ENCODE results near the gene ATP2B2. TPM values are rescaled to one million over a fixed set of nuclear protein-coding genes. Genes with fewer than 3 reads are reported as not detected.

The ATP2B2 gene
- total RNA-seq, 1 donor from 2014 or later = 0.09 TPM

GRCh38 chr3:10395196-10395595, 110.2 kb downstream of the ATP2B2 start:
- H3K9me3 ChIP-seq = no peaks in the 10 kb centered on the region
- no peak overlapping the region for H3K4me3 ChIP-seq
- H3K36me3 ChIP-seq = no peaks in the 10 kb centered on the region
- no peak for TF ChIP-seq CTCF (IDR thresholded peaks at IDR 0.05)
- H3K4me1 ChIP-seq = no peaks in the 10 kb centered on the region
- no peak for ATAC-seq
- DNase-seq = no peak
- intact Hi-C loops (cut with DNase I) = no loop called here
- H3K27me3 ChIP-seq (ENCODE audit: low read depth) = no peaks in the 10 kb centered on the region
- no peak overlapping the region for H3K27ac ChIP-seq

- intact Hi-C loops (cut with DNase I) = no loop called here
- no peak for ATAC-seq
- H3K4me1 ChIP-seq = no peaks in the 10 kb centered on the region
- H3K4me3 ChIP-seq = no peak overlapping the region
- no peaks in the 10 kb centered on the region for H3K9me3 ChIP-seq
- no peak for TF ChIP-seq CTCF (IDR thresholded peaks at IDR 0.05)
- no peak overlapping the region for H3K27ac ChIP-seq
- no peaks in the 10 kb centered on the region for H3K36me3 ChIP-seq
- H3K27me3 ChIP-seq (ENCODE audit: low read depth) = no peaks in the 10 kb centered on the region
- DNase-seq = no peak
These were observed 110.8 kb downstream of the ATP2B2 start for GRCh38 chr3:10394491-10395025.

GRCh38 chr3:10393514-10393913, 111.9 kb downstream of the ATP2B2 start:
- Histone ChIP-seq H3K4me1 (no peaks in the 10 kb centered on the region), H3K4me3 (no peak overlapping the region)
- TF ChIP-seq CTCF (IDR thresholded peaks at IDR 0.05) = no peak

GRCh38 chr3:10392906-10393461, 112.4 kb downstream of the ATP2B2 start:
- no peak for DNase-seq
- ATAC-seq = no peak
- H3K36me3 ChIP-seq = no peaks in the 10 kb centered on the region

More at GRCh38 chr3:10393514-10393913, 111.9 kb downstream of the ATP2B2 start:
- DNase-seq (no peak), ATAC-seq (no peak)
- Histone ChIP-seq H3K36me3 (no peaks in the 10 kb centered on the region), H3K27ac (no peak overlapping the region), H3K27me3 (ENCODE audit: low read depth) (no peaks in the 10 kb centered on the region), H3K9me3 (peaks cover 4% of the 10 kb centered on the region)
- intact Hi-C loops (cut with DNase I) = no loop called here

GRCh38 chr3:10392244-10392643, 113.1 kb downstream of the ATP2B2 start:
- peaks cover 12% of the 10 kb centered on the region for H3K9me3 ChIP-seq
- H3K27me3 ChIP-seq (ENCODE audit: low read depth) = no peaks in the 10 kb centered on the region
- DNase-seq (no peak), ATAC-seq (no peak)
- H3K36me3 ChIP-seq = no peaks in the 10 kb centered on the region
- no peak overlapping the region for H3K27ac ChIP-seq
- TF ChIP-seq CTCF (IDR thresholded peaks at IDR 0.05) = no peak
- intact Hi-C loops (cut with DNase I) = no loop called here
- no peak overlapping the region for H3K4me3 ChIP-seq
- no peaks in the 10 kb centered on the region for H3K4me1 ChIP-seq

More at GRCh38 chr3:10392906-10393461, 112.4 kb downstream of the ATP2B2 start:
- intact Hi-C loops (cut with DNase I) = no loop called here
- Histone ChIP-seq H3K9me3 (peaks cover 9% of the 10 kb centered on the region), H3K27ac (no peak overlapping the region), H3K4me1 (no peaks in the 10 kb centered on the region), H3K4me3 (no peak overlapping the region), H3K27me3 (ENCODE audit: low read depth) (no peaks in the 10 kb centered on the region)
- no peak for TF ChIP-seq CTCF (IDR thresholded peaks at IDR 0.05)
